H1 (cell line): ENCODE data around the gene DCAF17. TPM values are rescaled to one million over a fixed set of nuclear protein-coding genes. Genes with fewer than 3 reads are reported as not detected.
A peak's percentile ranks its signal among the peaks of the same experiment; 100 is the strongest.

Experiments used
- CTCF ChIA-PET: fragments of 300-600 bp; sonication (Branson Sonifier 250); formaldehyde crosslinking; loops from one replicate; lab custom pipeline; 2021; ENCODE audit not compliant: partially characterized antibody; lab: Charles Lee
- POLR2A ChIA-PET: fragments of 300-600 bp; sonication (Branson Sonifier 250); formaldehyde crosslinking; loops from one replicate; lab custom pipeline; 2021; ENCODE audit warnings: inconsistent platforms; ENCODE audit not compliant: partially characterized antibody; lab: Charles Lee
- DNase-seq, 2 experiments: peaks; one replicate each; pipeline versions ENCODE4 v3.0.0 to v3.0.0-alpha.2; 2010 to 2022; ENCODE audit warnings: low spot score in 2 of 2, low read depth in 1 of 2, mixed read lengths in 1 of 2
- FAIRE-seq: peaks from 2 replicates; lab custom pipeline; 2011; peaks lifted over from hg19 to GRCh38; lab: Jason Lieb, UNC
- H2AFZ ChIP-seq: 2 replicates; pipeline ENCODE4 v1.8.1; 2012; ENCODE audit warnings: low read length, inconsistent platforms
- H2AK5ac ChIP-seq: 2 replicates; pipeline ENCODE4 v1.6.1; 2013; ENCODE audit warnings: low read depth, low read length
- H2BK120ac ChIP-seq: replicated peaks from 2 replicates; pipeline ENCODE3; 2013; ENCODE audit warnings: low read depth, low read length, inconsistent platforms
- H2BK12ac ChIP-seq: 2 replicates; pipeline ENCODE4 v1.6.1; 2013; ENCODE audit warnings: low read depth, low read length
- H2BK15ac ChIP-seq: 2 replicates; pipeline ENCODE4 v1.6.1; 2013; ENCODE audit warnings: low read length
- H2BK20ac ChIP-seq: 2 replicates; pipeline ENCODE4 v1.6.1; 2013; ENCODE audit warnings: low read length
- H2BK5ac ChIP-seq: 2 replicates; pipeline ENCODE4 v1.6.1; 2013; ENCODE audit warnings: low read depth, low read length
- H3K14ac ChIP-seq: 2 replicates; pipeline ENCODE4 v1.6.1; 2013; ENCODE audit warnings: inconsistent platforms; ENCODE audit not compliant: insufficient read length
- H3K18ac ChIP-seq: 2 replicates; pipeline ENCODE4 v1.6.1; 2013; ENCODE audit warnings: low read length; ENCODE audit errors: extremely low read depth
- H3K23ac ChIP-seq: 2 replicates; pipeline ENCODE4 v1.6.1; 2013; ENCODE audit warnings: inconsistent platforms; ENCODE audit not compliant: insufficient read length
- H3K23me2 ChIP-seq: 2 replicates; pipeline ENCODE4 v1.6.1; 2013; ENCODE audit warnings: low read depth, low read length
- H3K27ac ChIP-seq: 2 replicates; pipeline ENCODE4 v1.6.1; 2011; ENCODE audit warnings: low read depth, low read length, inconsistent platforms
- H3K27me3 ChIP-seq, 4 experiments: replicated peaks in 1 of 4; 1 replicate in 1 of 4; 2 replicates in 3 of 4; pipeline versions ENCODE4 v1.6.1 to v1.8.1; 2011 to 2013; ENCODE audit warnings: low read length in 3 of 4, mild to moderate bottlenecking in 3 of 4, inconsistent platforms in 2 of 4, mixed read lengths in 2 of 4, moderate library complexity in 1 of 4; ENCODE audit not compliant: control insufficient read depth in 3 of 4, insufficient read depth in 3 of 4; ENCODE audit errors: extremely low read depth in 1 of 4
- H3K36me3 ChIP-seq, 4 experiments: 2 replicates each; pipeline versions ENCODE4 v1.6.1 to v1.8.1; 2011 to 2013; ENCODE audit warnings: mild to moderate bottlenecking in 4 of 4, low read length in 3 of 4, moderate library complexity in 2 of 4, control low read depth in 1 of 4, inconsistent platforms in 1 of 4; ENCODE audit not compliant: insufficient read depth in 4 of 4, control insufficient read depth in 2 of 4
- H3K4ac ChIP-seq: replicated peaks from 2 replicates; pipeline ENCODE3; 2013; ENCODE audit warnings: low read length, low read depth, mixed read lengths, inconsistent platforms; ENCODE audit not compliant: insufficient read length
- H3K4me1 ChIP-seq, 4 experiments: replicated peaks in 1 of 4; 1 replicate in 1 of 4; 2 replicates in 3 of 4; pipeline versions ENCODE4 v1.6.1 to v1.8.1; 2011 to 2013; ENCODE audit warnings: low read length in 3 of 4, inconsistent platforms in 2 of 4, mixed read lengths in 1 of 4; ENCODE audit not compliant: insufficient read depth in 4 of 4, control insufficient read depth in 3 of 4
- H3K4me2 ChIP-seq, 2 experiments: 2 replicates each; pipeline versions ENCODE4 v1.6.1 to v1.8.1; 2011 to 2013; ENCODE audit warnings: low read depth in 2 of 2, low read length in 2 of 2, control low read depth in 1 of 2, inconsistent platforms in 1 of 2, mild to moderate bottlenecking in 1 of 2; ENCODE audit not compliant: insufficient read depth in 1 of 2
- H3K4me3 ChIP-seq, 4 experiments: fragments of 200-600, 300-600 bp in 1 of 4; sonication (generic), shearing (Covaris generic), sonication (Bioruptor Twin) in 1 of 4; 2 replicates each; pipeline versions ENCODE4 v1.5.1 to v1.8.1; 2011 to 2016; ENCODE audit warnings: low read length in 4 of 4, low read depth in 3 of 4, control low read depth in 2 of 4, inconsistent platforms in 2 of 4, mild to moderate bottlenecking in 2 of 4, mixed read lengths in 1 of 4, moderate library complexity in 1 of 4; ENCODE audit not compliant: insufficient read depth in 2 of 4; ENCODE audit errors: extremely low read depth in 1 of 4
- H3K56ac ChIP-seq: replicated peaks from 2 replicates; pipeline ENCODE3; 2013; ENCODE audit warnings: low read depth, mild to moderate bottlenecking, mixed read lengths, low read length, inconsistent platforms; ENCODE audit not compliant: insufficient read length
- H3K79me1 ChIP-seq: 2 replicates; pipeline ENCODE4 v1.6.1; 2013; ENCODE audit warnings: low read depth, low read length, control low read depth
- H3K79me2 ChIP-seq, 2 experiments: 2 replicates each; pipeline versions ENCODE4 v1.6.1 to v1.8.1; 2012 to 2013; ENCODE audit warnings: low read length in 2 of 2, mild to moderate bottlenecking in 2 of 2, inconsistent platforms in 1 of 2; ENCODE audit not compliant: insufficient read depth in 2 of 2, control insufficient read depth in 1 of 2
- H3K9ac ChIP-seq, 4 experiments: replicated peaks in 1 of 4; 1 replicate in 1 of 4; 2 replicates in 3 of 4; pipeline versions ENCODE4 v1.6.1 to v1.8.1; 2011 to 2013; ENCODE audit warnings: low read depth in 3 of 4, low read length in 3 of 4, control low read depth in 2 of 4, mild to moderate bottlenecking in 2 of 4, moderate library complexity in 2 of 4, inconsistent platforms in 1 of 4; ENCODE audit errors: extremely low read depth in 1 of 4
- H3K9me3 ChIP-seq, 2 experiments: 2 replicates each; pipeline versions ENCODE4 v1.6.1 to v1.8.1; 2012 to 2013; ENCODE audit warnings: mild to moderate bottlenecking in 2 of 2, moderate library complexity in 2 of 2, control low read depth in 1 of 2, inconsistent platforms in 1 of 2, low read depth in 1 of 2, low read length in 1 of 2, mixed read lengths in 1 of 2; ENCODE audit not compliant: insufficient read depth in 2 of 2
- H4K20me1 ChIP-seq, 2 experiments: replicated peaks in 1 of 2; 2 replicates each; pipeline versions ENCODE3 to v1.8.1; 2011 to 2013; ENCODE audit warnings: inconsistent platforms in 2 of 2, low read length in 2 of 2, mild to moderate bottlenecking in 1 of 2; ENCODE audit not compliant: insufficient read depth in 2 of 2, control insufficient read depth in 1 of 2
- H4K5ac ChIP-seq: 2 replicates; pipeline ENCODE4 v1.6.1; 2013; ENCODE audit warnings: low read length, low read depth, mixed read lengths, inconsistent platforms; ENCODE audit not compliant: insufficient read length
- H4K8ac ChIP-seq: 2 replicates; pipeline ENCODE4 v1.8.0; 2013; ENCODE audit warnings: mild to moderate bottlenecking, moderate library complexity, low read length, inconsistent platforms; ENCODE audit not compliant: insufficient read depth; ENCODE audit errors: extremely low read depth
- H4K91ac ChIP-seq: replicated peaks from 2 replicates; pipeline ENCODE3; 2013; ENCODE audit warnings: low read length, mixed read lengths, inconsistent platforms; ENCODE audit not compliant: insufficient read length
- CHD2 ChIP-seq: IDR thresholded peaks from 2 replicates; pipeline ENCODE4 v1.6.1; 2012; ENCODE audit warnings: low read length, improper control_type of control experiment
- CREB1 ChIP-seq: IDR thresholded peaks from 2 replicates; pipeline ENCODE4 v1.6.1; 2012; ENCODE audit warnings: inconsistent platforms
- GABPA ChIP-seq: IDR thresholded peaks from 2 replicates; pipeline ENCODE4 v1.6.1; 2011; ENCODE audit warnings: mild to moderate bottlenecking, low read length, moderate library complexity, borderline replicate concordance; ENCODE audit not compliant: insufficient read depth
- GTF2F1 ChIP-seq: IDR thresholded peaks from 2 replicates; pipeline ENCODE4 v1.6.1; 2012; ENCODE audit warnings: low read depth, low read length, improper control_type of control experiment, borderline replicate concordance
- KDM4A ChIP-seq: IDR thresholded peaks from one replicate; pipeline ENCODE4 v1.7.1; 2012; ENCODE audit warnings: low read depth, mild to moderate bottlenecking, moderate library complexity, low read length, inconsistent platforms; ENCODE audit not compliant: severe bottlenecking
- KDM5A ChIP-seq: fragments of 200-600 bp; IDR thresholded peaks from 2 replicates; pipeline ENCODE4 v1.7.1; 2012; ENCODE audit warnings: mild to moderate bottlenecking, low read length, inconsistent platforms, mixed read lengths
- YY1 ChIP-seq: IDR thresholded peaks from 2 replicates; pipeline ENCODE4 v1.6.1; 2011; ENCODE audit warnings: low read depth, mild to moderate bottlenecking, low read length
- ZNF274 ChIP-seq: IDR thresholded peaks from 2 replicates; pipeline ENCODE4 v1.7.0; 2012; ENCODE audit warnings: low read length, borderline replicate concordance; ENCODE audit errors: extremely low read depth
- WGBS, 2 experiments: shearing (Covaris generic) in 1 of 2; methylation state at CpG; one replicate each; pipeline versions ENCODE4 v1.1.6 to v1.1.7; 2013 to 2015; ENCODE audit warnings: low lambda C conversion rate in 2 of 2, mixed read lengths in 2 of 2, inconsistent platforms in 1 of 2, low coverage in 1 of 2, missing lambda C conversion rate in 1 of 2; ENCODE audit not compliant: insufficient replicate concordance in 2 of 2, insufficient coverage in 1 of 2, insufficient read length in 1 of 2; ENCODE audit errors: extremely low coverage in 1 of 2, missing lambda C conversion rate in 1 of 2; 5-methylcytosine and 5-hydroxymethylcytosine counted together
- polyA plus RNA-seq, 7 experiments: library from polyadenylated mRNA; depleted of rRNA in 3 of 7; stranded (reverse) in 5 of 7; unstranded in 2 of 7; fragments of >200 nt in 5 of 7; fragments of 200-250 nt in 2 of 7; gene quantifications; 1 replicate in 5 of 7; 2 replicates in 1 of 7; 4 replicates in 1 of 7; pipeline versions ENCODE4 v1.2.1 to v1.2.3, GENCODE V29; 2011 to 2013; ENCODE audit warnings: missing spikeins in 2 of 7, mixed read lengths in 2 of 7
- total RNA-seq: library from RNA; stranded (reverse); fragmentation: NEBNext Ultra II Directional; extraction: Animal tissue kit (Norgen Biotek cat#: 25700); gene quantifications from 2 replicates; pipeline ENCODE4 v1.2.1, GENCODE V29; 2021

The DCAF17 gene
- total and polyA plus RNA-seq, 2 of the 8 experiments (the other 6 are each of a cell fraction or from before 2014, with no cell fraction given) = 10.7 to 30.0 TPM

DNA sequence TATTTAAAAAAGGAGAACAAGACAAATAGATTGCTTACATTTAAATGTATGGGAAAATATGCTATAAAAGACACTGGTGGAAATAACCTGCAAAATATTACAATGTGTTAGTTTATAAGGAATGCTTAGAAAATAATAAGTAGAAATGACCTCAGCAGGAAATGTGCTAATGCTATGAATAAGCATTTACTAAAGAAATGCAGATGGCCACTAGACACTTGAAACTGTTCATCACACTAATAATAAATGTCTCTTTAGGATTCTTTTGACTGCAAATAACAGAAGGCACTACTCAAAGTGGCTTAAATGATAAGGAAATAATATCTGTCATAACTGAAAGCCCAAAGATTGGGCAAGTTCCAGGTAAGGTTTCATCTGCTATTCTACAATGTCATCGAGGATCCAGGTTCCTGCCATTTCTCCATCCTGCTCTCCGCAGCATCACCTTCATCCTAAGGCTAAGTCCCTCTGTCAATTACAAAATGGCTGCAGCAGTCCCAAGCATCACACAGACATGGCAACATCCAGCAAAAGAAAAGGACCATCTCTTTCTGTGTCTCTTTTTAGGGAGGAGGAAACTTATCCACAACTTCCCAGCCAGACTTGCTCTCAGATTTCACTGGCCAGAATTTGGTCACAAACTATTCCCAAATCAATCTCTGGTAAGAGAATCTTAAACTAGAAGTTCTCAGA is 22.1 kb upstream of the DCAF17 start:
- Histone ChIP-seq H3K4me2 (no peak overlapping the region), H3K23ac (no peak overlapping the region), H3K14ac (no peak overlapping the region), H2BK12ac (peak overlapping the region; percentile 69; the same call in 1 of the 2 replicates), H3K36me3 (no peaks in the 10 kb centered on the region), H3K18ac (no peak overlapping the region), H2BK15ac (no peak overlapping the region), H3K4me3 (no peak overlapping the region), H2AK5ac (no peak overlapping the region), H3K27ac (no peak overlapping the region), H3K79me2 (peaks cover 0 to 80% of the 10 kb centered on the region in 2 experiments; a peak in 2 of 4 replicates), H3K79me1 (no peaks in the 10 kb centered on the region), H3K9ac (no peak overlapping the region), H4K20me1 (no peaks in the 10 kb centered on the region), H2AFZ (no peak overlapping the region), H4K5ac (no peak overlapping the region), H2BK20ac (no peak overlapping the region; the same call in 1 of the 2 replicates), H4K8ac (no peak overlapping the region), H3K4me1 (peaks cover 0 to 15% (median 9%) of the 10 kb centered on the region in 4 experiments; a peak in 6 of 7 replicates), H3K23me2 (no peaks in the 10 kb centered on the region), H3K4ac (no peak overlapping the region), H3K27me3 (no peaks in the 10 kb centered on the region), H4K91ac (no peak overlapping the region), H2BK5ac (no peak overlapping the region), H3K9me3 (no peaks in the 10 kb centered on the region), H3K56ac (no peak overlapping the region), H2BK120ac (no peak overlapping the region)
- ChIA-PET POLR2A (no interaction called here), CTCF (interaction anchor here (1.3 kb wide), 1 partner anchor 44 kb away, joined by 3 read pairs; no protein-coding TSS in a partner anchor)
- 97% methylated on average over 2 of the region's 2 CpGs; no CpG with 5 or more reads in 1 of the 2 experiments for WGBS, 2 experiments
- FAIRE-seq (peak; percentile 58), DNase-seq (no peak)
- peak; percentile 70; the same call in 1 of the 2 replicates for TF ChIP-seq YY1
- no peak for TF ChIP-seq CHD2
- TF ChIP-seq ZNF274 = no peak
- no peak for TF ChIP-seq KDM4A
- no peak for TF ChIP-seq GTF2F1
- TF ChIP-seq KDM5A = no peak
- no peak for TF ChIP-seq GABPA
- no peak for TF ChIP-seq CREB1
